Muscle layer of duodenum (tissue), 2 donors: ENCODE results near the gene CYP27B1.

Experiments
- H3K27ac ChIP-seq: one replicate; pipeline ENCODE4 v1.7.0; 2013; ENCODE audit warnings: mild to moderate bottlenecking, low read length
- H3K27me3 ChIP-seq: one replicate; pipeline ENCODE4 v1.7.0; 2013; ENCODE audit warnings: low read depth, mild to moderate bottlenecking, control low read depth, low read length
- H3K36me3 ChIP-seq, 2 donors: one replicate each; pipeline ENCODE4 v1.7.0; 2013; ENCODE audit warnings: low read length in 2 of 2, control low read depth in 1 of 2, mild to moderate bottlenecking in 1 of 2; ENCODE audit not compliant: insufficient read depth in 2 of 2, control insufficient read depth in 1 of 2
- H3K4me1 ChIP-seq, 2 donors: one replicate each; pipeline ENCODE4 v1.7.0; 2013; ENCODE audit warnings: low read length in 2 of 2, mild to moderate bottlenecking in 2 of 2, control low read depth in 1 of 2, moderate library complexity in 1 of 2; ENCODE audit not compliant: insufficient read depth in 2 of 2, control insufficient read depth in 1 of 2
- H3K4me3 ChIP-seq, 2 donors: one replicate each; pipeline ENCODE4 v1.7.0; 2013; ENCODE audit warnings: low read length in 2 of 2, low read depth in 1 of 2, mild to moderate bottlenecking in 1 of 2
- H3K9me3 ChIP-seq, 2 donors: one replicate each; pipeline ENCODE4 v1.7.0; 2013; ENCODE audit warnings: low read length in 2 of 2, control low read depth in 1 of 2, mild to moderate bottlenecking in 1 of 2; ENCODE audit not compliant: control insufficient read depth in 1 of 2
- donor health status: healthy.

CYP27B1 gene

DNA sequence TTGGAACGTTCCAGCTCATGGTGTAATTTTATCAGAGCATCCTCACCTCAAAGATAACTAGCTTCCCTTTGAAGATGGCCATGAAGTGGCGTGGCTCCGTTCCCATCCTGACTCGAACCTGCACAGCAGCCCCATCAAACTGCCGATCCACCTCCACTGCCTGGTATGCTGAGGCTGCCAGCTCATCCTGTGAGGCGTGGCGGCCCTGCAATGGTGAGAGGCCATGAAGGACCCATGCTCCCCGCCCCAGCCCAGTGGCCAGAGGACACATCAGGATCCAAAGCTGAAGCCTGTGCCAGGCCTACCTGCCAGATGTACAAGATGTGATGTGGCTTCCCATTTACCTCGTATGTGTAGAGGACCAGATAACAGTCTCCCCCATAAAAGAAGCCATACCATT lies 40.4 kb upstream of the CYP27B1 start:
- peaks cover 42 to 60% of the 10 kb centered on the region in 2 donors for H3K36me3 ChIP-seq
- H3K27ac ChIP-seq: no peak overlapping the region
- no peaks in the 10 kb centered on the region for H3K27me3 ChIP-seq
- no peak overlapping the region for H3K4me3 ChIP-seq
- no peaks in the 10 kb centered on the region for H3K9me3 ChIP-seq
- H3K4me1 ChIP-seq: peaks cover 0 to 3% of the 10 kb centered on the region in 2 donors

GRCh38 chr12:57806677-57807076 lies 39.8 kb upstream of the CYP27B1 start:
- Histone ChIP-seq H3K9me3 (no peaks in the 10 kb centered on the region), H3K4me3 (no peak overlapping the region), H3K27me3 (no peaks in the 10 kb centered on the region), H3K4me1 (peaks cover 0 to 3% of the 10 kb centered on the region in 2 donors), H3K36me3 (peaks cover 43 to 66% of the 10 kb centered on the region in 2 donors), H3K27ac (no peak overlapping the region)

DNA sequence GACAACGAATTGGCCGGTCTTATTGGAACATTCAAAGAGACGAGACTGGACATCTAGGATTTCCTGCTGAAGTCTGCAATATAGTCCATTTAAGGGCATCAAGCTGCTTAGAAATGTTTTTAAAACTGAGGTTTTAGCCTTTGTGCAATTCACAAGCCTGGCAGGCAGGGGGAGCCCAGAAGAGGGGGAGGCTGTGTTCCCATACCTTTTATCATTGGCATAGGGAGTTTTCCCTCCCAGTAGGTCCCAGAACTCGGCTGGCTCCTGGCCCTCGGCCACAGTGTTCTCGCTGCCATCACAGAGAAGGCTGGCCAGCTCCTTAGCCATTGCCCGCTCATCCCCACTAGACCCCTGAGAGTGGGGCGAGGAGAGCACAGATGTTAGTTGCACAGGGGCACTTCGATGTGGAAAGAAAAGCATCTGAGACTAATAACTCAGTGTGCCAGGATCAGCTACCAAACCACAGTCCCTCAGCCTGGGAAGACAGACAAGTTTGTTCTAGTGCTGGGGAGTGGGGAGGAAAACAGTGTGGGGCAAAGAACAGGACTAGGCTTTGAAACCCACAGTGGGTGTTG lies 36.5 kb upstream of the CYP27B1 start:
- H3K36me3 ChIP-seq: peaks cover 37 to 67% of the 10 kb centered on the region in 2 donors
- no peak overlapping the region for H3K27ac ChIP-seq
- H3K4me1 ChIP-seq: peaks cover 0 to 3% of the 10 kb centered on the region in 2 donors
- no peaks in the 10 kb centered on the region for H3K27me3 ChIP-seq
- no peaks in the 10 kb centered on the region for H3K9me3 ChIP-seq
- H3K4me3 ChIP-seq: no peak overlapping the region

DNA sequence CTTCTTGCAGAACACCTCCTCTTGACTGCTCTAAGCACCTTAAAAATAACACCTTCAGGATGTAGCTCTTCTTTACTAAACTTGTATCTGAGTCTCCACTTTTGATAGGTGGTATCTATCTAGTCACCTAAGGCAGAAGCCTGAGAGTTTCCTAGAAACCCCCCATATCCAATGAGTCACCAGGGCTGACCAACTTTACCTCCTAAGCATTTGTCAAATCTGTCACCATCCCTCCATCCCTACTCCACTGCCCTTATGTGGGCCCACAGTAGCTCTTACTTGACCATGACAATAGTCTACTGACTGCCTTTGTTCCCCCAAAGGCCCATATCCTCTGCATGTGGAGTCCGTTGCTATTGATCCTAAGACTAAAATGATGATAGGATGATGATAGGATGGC lies 35.7 kb upstream of the CYP27B1 start:
- Histone ChIP-seq H3K27me3 (no peaks in the 10 kb centered on the region), H3K4me1 (peaks cover 0 to 3% of the 10 kb centered on the region in 2 donors), H3K9me3 (no peaks in the 10 kb centered on the region), H3K4me3 (no peak overlapping the region), H3K27ac (no peak overlapping the region), H3K36me3 (peaks cover 31 to 64% of the 10 kb centered on the region in 2 donors)

DNA sequence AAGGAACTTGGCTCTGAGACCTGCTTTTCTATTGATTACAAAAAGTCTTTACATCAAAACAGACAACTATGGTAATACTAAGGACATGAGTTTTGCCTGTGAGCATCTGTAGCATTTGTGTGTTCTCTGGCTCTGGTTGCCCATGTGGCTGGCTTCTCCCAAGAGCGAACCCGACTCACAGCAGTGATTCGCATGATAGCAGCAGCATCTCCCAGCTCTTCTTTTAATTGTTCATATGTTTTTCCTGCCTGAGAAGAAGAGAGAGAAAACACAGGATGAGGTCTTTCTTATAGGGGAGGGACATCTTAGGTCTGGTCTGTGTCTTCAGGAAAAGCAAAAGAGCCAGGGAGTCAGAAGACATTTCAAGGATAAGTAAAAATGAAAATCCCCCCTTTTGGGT lies 34.1 kb upstream of the CYP27B1 start:
- Histone ChIP-seq H3K4me3 (no peak overlapping the region), H3K27me3 (no peaks in the 10 kb centered on the region), H3K27ac (no peak overlapping the region), H3K9me3 (no peaks in the 10 kb centered on the region), H3K36me3 (peaks cover 45 to 65% of the 10 kb centered on the region in 2 donors), H3K4me1 (peaks cover 0 to 3% of the 10 kb centered on the region in 2 donors)

DNA sequence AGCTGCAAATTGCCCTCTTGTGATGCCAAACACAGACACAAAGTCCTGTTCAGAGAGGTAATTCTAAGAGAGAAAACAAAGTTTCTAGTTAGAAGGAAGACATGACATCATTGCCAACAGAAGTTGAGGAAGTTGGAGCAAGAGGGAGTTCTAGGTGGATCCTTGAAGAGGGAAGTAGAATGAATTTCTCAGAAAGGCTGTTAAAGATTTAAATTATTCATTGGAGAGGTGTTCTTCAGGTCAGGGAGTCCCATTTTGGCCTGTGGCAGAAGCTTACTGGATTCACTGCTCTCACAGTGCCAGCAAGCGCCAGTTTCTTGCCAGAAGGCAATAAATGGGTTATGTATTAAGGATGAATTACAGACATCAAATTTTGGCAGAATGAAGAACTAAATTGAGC lies 31.1 kb upstream of the CYP27B1 start:
- no peak overlapping the region for H3K27ac ChIP-seq
- no peaks in the 10 kb centered on the region for H3K27me3 ChIP-seq
- no peaks in the 10 kb centered on the region for H3K4me1 ChIP-seq
- H3K4me3 ChIP-seq: no peak overlapping the region
- no peaks in the 10 kb centered on the region for H3K9me3 ChIP-seq
- peaks cover 49 to 86% of the 10 kb centered on the region in 2 donors for H3K36me3 ChIP-seq

DNA sequence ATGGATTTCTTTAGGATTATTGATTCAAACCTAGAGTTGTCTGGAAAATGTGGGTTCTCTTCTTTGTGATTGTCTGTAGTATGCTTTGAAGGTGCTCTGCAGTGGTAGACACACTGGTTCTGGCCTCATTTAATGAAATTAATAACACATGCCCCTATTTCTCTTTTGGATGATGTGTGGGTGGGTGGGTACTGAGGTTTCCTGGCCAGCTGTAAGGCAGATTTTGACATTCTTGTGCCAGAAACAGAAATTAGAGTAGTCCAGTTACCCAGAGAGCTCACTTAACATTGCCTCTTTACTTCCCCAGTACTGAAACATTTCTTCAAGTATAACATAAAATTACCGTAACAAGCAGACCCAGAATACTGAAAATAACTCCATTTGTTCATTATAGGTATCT lies 30.1 kb upstream of the CYP27B1 start:
- Histone ChIP-seq H3K27ac (no peak overlapping the region), H3K4me1 (no peaks in the 10 kb centered on the region), H3K4me3 (no peak overlapping the region), H3K36me3 (peaks cover 48 to 86% of the 10 kb centered on the region in 2 donors), H3K9me3 (no peaks in the 10 kb centered on the region), H3K27me3 (no peaks in the 10 kb centered on the region)

DNA sequence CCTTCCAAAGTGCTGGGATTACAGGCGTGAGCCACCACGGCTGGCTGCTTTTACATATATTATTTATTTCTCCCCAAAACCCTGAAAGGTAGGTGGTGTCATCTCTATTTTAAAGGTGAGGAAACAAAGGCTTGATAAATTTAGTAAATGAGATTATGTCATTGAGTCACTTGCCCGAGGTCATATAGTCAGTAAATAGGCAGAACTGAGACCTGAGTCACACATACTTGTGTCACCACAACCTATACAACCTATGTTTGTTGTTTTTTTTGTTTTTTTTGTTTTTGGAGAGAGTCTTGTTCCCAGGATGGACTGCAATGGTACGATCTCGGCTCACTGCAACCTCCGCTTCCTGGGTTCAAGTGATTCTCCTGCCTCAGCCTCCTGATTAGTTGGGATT lies 28.5 kb upstream of the CYP27B1 start:
- no peaks in the 10 kb centered on the region for H3K4me1 ChIP-seq
- no peak overlapping the region for H3K27ac ChIP-seq
- no peaks in the 10 kb centered on the region for H3K9me3 ChIP-seq
- H3K27me3 ChIP-seq: no peaks in the 10 kb centered on the region
- no peak overlapping the region for H3K4me3 ChIP-seq
- peaks cover 48 to 74% of the 10 kb centered on the region in 2 donors for H3K36me3 ChIP-seq

- Histone ChIP-seq H3K4me3 (no peak overlapping the region), H3K27me3 (no peaks in the 10 kb centered on the region), H3K27ac (no peak overlapping the region), H3K4me1 (no peaks in the 10 kb centered on the region), H3K36me3 (peaks cover 39 to 60% of the 10 kb centered on the region in 2 donors), H3K9me3 (no peaks in the 10 kb centered on the region)
Measured at GRCh38 chr12:57793920-57794319, 27.0 kb upstream of the CYP27B1 start.

DNA sequence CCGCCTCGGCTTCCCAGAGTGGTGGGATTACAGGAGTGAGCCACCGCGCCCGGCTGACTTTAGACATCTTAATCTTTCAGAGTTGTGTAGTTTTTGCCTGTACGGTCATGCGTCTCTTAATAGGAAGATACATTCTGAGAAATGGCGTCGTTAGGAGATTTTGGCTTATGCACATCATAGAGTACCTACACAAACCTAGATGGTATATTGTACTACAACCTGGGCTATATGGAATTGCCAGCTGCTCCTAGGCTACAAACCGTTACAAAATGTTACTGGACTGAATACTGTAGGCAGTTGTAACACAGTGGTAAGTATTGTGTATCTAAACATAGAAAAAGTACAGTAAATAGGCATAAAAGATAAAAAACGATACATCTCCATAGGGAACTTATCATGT lies 17.0 kb upstream of the CYP27B1 start:
- H3K4me3 ChIP-seq: peak overlapping the region in 1 of 2 donors; percentile 87
- H3K4me1 ChIP-seq: peaks cover 0 to 16% of the 10 kb centered on the region in 2 donors
- no peaks in the 10 kb centered on the region for H3K9me3 ChIP-seq
- peaks cover 16 to 29% of the 10 kb centered on the region in 2 donors for H3K36me3 ChIP-seq
- H3K27ac ChIP-seq: no peak overlapping the region
- H3K27me3 ChIP-seq: no peaks in the 10 kb centered on the region

GRCh38 chr12:57783466-57783801 lies 16.6 kb upstream of the CYP27B1 start:
- Histone ChIP-seq H3K4me1 (peaks cover 0 to 16% of the 10 kb centered on the region in 2 donors), H3K27me3 (no peaks in the 10 kb centered on the region), H3K27ac (no peak overlapping the region), H3K4me3 (peak overlapping the region; percentile 86 to 87), H3K36me3 (peaks cover 16 to 25% of the 10 kb centered on the region in 2 donors), H3K9me3 (no peaks in the 10 kb centered on the region)
